Ovary (tissue), 3 donors: Measurements from ENCODE around the gene APEH.

Experiments
- CTCF ChIP-seq, 3 donors: fragments of 450-650 bp in 2 of 3; fragments of 200-600 bp in 1 of 3; IDR thresholded peaks; one replicate each; pipeline versions ENCODE4 v1.5.1 to v1.8.0; 2016 to 2022; ENCODE audit warnings: antibody characterized with exemption in 3 of 3, mild to moderate bottlenecking in 1 of 3
- POLR2A ChIP-seq: fragments of 450-650 bp; IDR thresholded peaks from one replicate; pipeline ENCODE4 v1.6.1; 2017; ENCODE audit warnings: antibody characterized with exemption, mild to moderate bottlenecking, moderate library complexity
- donor health status: DM: no; HTN: no; CAD: no.

- TF ChIP-seq CTCF (IDR thresholded peaks at IDR 0.05) = no peak
- TF ChIP-seq POLR2A = no peak
Observed at GRCh38 chr3:49703956-49704355, 29.8 kb downstream of the APEH start.
